Measurements from ENCODE around the gene VMA21.

The VMA21 gene

DNA sequence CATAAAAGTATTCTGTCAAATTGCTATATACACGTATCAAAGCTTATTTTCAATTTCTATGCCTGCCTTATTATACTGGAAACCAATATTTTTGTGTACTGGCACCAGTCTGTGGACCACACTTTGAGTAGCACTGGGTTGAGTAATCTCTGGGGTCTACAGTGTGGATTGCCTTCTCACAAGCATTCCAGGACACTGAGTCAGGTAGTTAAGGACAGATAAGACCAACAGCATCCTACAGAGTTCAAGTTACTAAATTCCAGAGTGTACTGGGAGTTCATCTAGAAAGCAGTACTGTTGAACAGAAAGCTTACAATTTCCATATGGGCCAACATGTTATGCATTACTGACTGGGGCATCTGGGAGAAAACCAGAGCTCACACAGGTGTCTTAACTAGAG lies 61.8 kb downstream of the VMA21 start:
- intact Hi-C loops (cut with DNase I) = no loop called here

More for the DNA sequence above, 61.8 kb downstream of the VMA21 start:
- no peak for DNase-seq

Measured in head of caudate nucleus (tissue), 42 donors.